Measurements from ENCODE around the gene ATP5F1D.

- TF ChIP-seq, protein P1, sequence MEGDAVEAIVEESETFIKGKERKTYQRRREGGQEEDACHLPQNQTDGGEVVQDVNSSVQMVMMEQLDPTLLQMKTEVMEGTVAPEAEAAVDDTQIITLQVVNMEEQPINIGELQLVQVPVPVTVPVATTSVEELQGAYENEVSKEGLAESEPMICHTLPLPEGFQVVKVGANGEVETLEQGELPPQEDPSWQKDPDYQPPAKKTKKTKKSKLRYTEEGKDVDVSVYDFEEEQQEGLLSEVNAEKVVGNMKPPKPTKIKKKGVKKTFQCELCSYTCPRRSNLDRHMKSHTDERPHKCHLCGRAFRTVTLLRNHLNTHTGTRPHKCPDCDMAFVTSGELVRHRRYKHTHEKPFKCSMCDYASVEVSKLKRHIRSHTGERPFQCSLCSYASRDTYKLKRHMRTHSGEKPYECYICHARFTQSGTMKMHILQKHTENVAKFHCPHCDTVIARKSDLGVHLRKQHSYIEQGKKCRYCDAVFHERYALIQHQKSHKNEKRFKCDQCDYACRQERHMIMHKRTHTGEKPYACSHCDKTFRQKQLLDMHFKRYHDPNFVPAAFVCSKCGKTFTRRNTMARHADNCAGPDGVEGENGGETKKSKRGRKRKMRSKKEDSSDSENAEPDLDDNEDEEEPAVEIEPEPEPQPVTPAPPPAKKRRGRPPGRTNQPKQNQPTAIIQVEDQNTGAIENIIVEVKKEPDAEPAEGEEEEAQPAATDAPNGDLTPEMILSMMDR (conservative IDR thresholded peaks at IDR 0.05): no peak
- TF ChIP-seq EZH2 (IDR thresholded peaks at IDR 0.05; ENCODE audit: low read depth): no peak
Observed at GRCh38 chr19:1214299-1214861, 27.2 kb upstream of the ATP5F1D start.
